IMR-90 (cell line): ENCODE data around the gene GOT1.

Source experiments
- BHLHE40 ChIP-seq: fragments of 150-350 bp; IDR thresholded peaks from 2 replicates; pipeline ENCODE4 v1.6.1; 2016; ENCODE audit warnings: mild to moderate bottlenecking, low read depth, low read length
- CTCF ChIP-seq: conservative IDR thresholded peaks from 2 replicates; pipeline ENCODE4 v1.5.1; 2012; ENCODE audit warnings: mild to moderate bottlenecking, low read depth, low read length, improper control_type of control experiment
- FOS ChIP-seq: fragments of 150-350 bp; IDR thresholded peaks from 2 replicates; pipeline ENCODE4 v1.6.1; 2016; ENCODE audit warnings: low read depth, low read length
- MAFK ChIP-seq: IDR thresholded peaks from 2 replicates; pipeline ENCODE4 v1.6.1; 2012; ENCODE audit warnings: low read depth, low read length, improper control_type of control experiment
- MXI1 ChIP-seq: IDR thresholded peaks from 2 replicates; pipeline ENCODE4 v1.6.1; 2012; ENCODE audit warnings: low read depth, mild to moderate bottlenecking, low read length, moderate library complexity, borderline replicate concordance
- POLR2A ChIP-seq: IDR thresholded peaks from 2 replicates; pipeline ENCODE4 v1.6.1; 2012; ENCODE audit warnings: mild to moderate bottlenecking, low read depth, low read length
- RAD21 ChIP-seq: IDR thresholded peaks from 2 replicates; pipeline ENCODE4 v1.6.1; 2012; ENCODE audit warnings: low read length, improper control_type of control experiment
- RCOR1 ChIP-seq: IDR thresholded peaks from 2 replicates; pipeline ENCODE4 v1.6.1; 2012; ENCODE audit warnings: mild to moderate bottlenecking, low read length, improper control_type of control experiment; ENCODE audit not compliant: insufficient replicate concordance
- RFX5 ChIP-seq: IDR thresholded peaks from 2 replicates; pipeline ENCODE4 v1.8.0; 2012; ENCODE audit warnings: low read depth, mild to moderate bottlenecking, low read length, moderate library complexity
- SMC3 ChIP-seq: fragments of 150-350 bp; IDR thresholded peaks from 2 replicates; pipeline ENCODE4 v1.6.1; 2016; ENCODE audit warnings: low read depth, mild to moderate bottlenecking, antibody characterized with exemption, low read length, moderate library complexity
- USF2 ChIP-seq: fragments of 150-350 bp; IDR thresholded peaks from 2 replicates; pipeline ENCODE4 v1.6.1; 2017; ENCODE audit warnings: mild to moderate bottlenecking, antibody characterized with exemption, low read length, low read depth

GRCh38 chr10:99403674-99404073, 26.8 kb downstream of the GOT1 start:
- TF ChIP-seq CTCF: no peak
- TF ChIP-seq MXI1: no peak
- TF ChIP-seq RCOR1: no peak
- no peak for TF ChIP-seq BHLHE40
- TF ChIP-seq POLR2A: no peak
- TF ChIP-seq MAFK: no peak
- TF ChIP-seq SMC3: no peak
- no peak for TF ChIP-seq USF2
- no peak for TF ChIP-seq RAD21
- no peak for TF ChIP-seq FOS
- TF ChIP-seq RFX5: no peak
